H1 (cell line): ENCODE results near the gene AVPR2.

ENCODE experiments used
- ATF2 ChIP-seq: IDR thresholded peaks from 2 replicates; pipeline ENCODE4 v1.6.1; 2012; ENCODE audit warnings: low read length, inconsistent platforms
- CREB1 ChIP-seq: IDR thresholded peaks from 2 replicates; pipeline ENCODE4 v1.6.1; 2012; ENCODE audit warnings: inconsistent platforms
- CTCF ChIP-seq, 3 experiments: IDR thresholded peaks; 1 replicate in 2 of 3; 2 replicates in 1 of 3; pipeline versions ENCODE4 v1.5.1 to v1.6.1; 2011; ENCODE audit warnings: low read length in 3 of 3, mild to moderate bottlenecking in 3 of 3, inconsistent platforms in 2 of 3, low read depth in 1 of 3, moderate library complexity in 1 of 3; ENCODE audit not compliant: insufficient read depth in 1 of 3; ENCODE audit errors: control extremely low read depth in 1 of 3
- EP300 ChIP-seq, 2 experiments: IDR thresholded peaks; 1 replicate in 1 of 2; 2 replicates in 1 of 2; pipeline ENCODE4 v1.6.1; 2011 to 2012; ENCODE audit warnings: low read depth in 2 of 2, low read length in 2 of 2, mild to moderate bottlenecking in 2 of 2, borderline replicate concordance in 1 of 2, inconsistent platforms in 1 of 2, moderate library complexity in 1 of 2
- GABPA ChIP-seq: IDR thresholded peaks from 2 replicates; pipeline ENCODE4 v1.6.1; 2011; ENCODE audit warnings: mild to moderate bottlenecking, low read length, moderate library complexity, borderline replicate concordance; ENCODE audit not compliant: insufficient read depth
- HDAC2 ChIP-seq, 2 experiments: fragments of 300-600 bp in 1 of 2; sonication (generic) in 1 of 2; IDR thresholded peaks; 2 replicates each; pipeline ENCODE4 v1.6.1; 2011 to 2012; ENCODE audit warnings: low read depth in 2 of 2, low read length in 2 of 2, mild to moderate bottlenecking in 2 of 2, moderate library complexity in 2 of 2, borderline replicate concordance in 1 of 2, inconsistent platforms in 1 of 2
- MAX ChIP-seq: IDR thresholded peaks from 2 replicates; pipeline ENCODE4 v1.6.1; 2012; ENCODE audit warnings: inconsistent platforms
- POLR2A ChIP-seq, 2 experiments: IDR thresholded peaks; 1 replicate in 1 of 2; 2 replicates in 1 of 2; pipeline ENCODE4 v1.6.1; 2011; ENCODE audit warnings: low read depth in 2 of 2, low read length in 2 of 2, mild to moderate bottlenecking in 2 of 2; ENCODE audit errors: control extremely low read depth in 1 of 2
- POLR2AphosphoS5 ChIP-seq: IDR thresholded peaks from 2 replicates; pipeline ENCODE4 v1.6.1; 2011; ENCODE audit warnings: low read depth, low read length
- SIRT6 ChIP-seq: IDR thresholded peaks from one replicate; pipeline ENCODE4 v1.7.1; 2012; ENCODE audit warnings: low read length, inconsistent platforms
- SUZ12 ChIP-seq: fragments of 200-600 bp; sonication (generic); IDR thresholded peaks from 2 replicates; pipeline ENCODE4 v1.6.1; 2012; ENCODE audit warnings: mild to moderate bottlenecking, inconsistent platforms, low read length, moderate library complexity, mixed read lengths
- TAF1 ChIP-seq: IDR thresholded peaks from 2 replicates; pipeline ENCODE4 v1.6.1; 2011; ENCODE audit warnings: mild to moderate bottlenecking, low read depth, low read length
- TAF7 ChIP-seq: optimal IDR thresholded peaks from 2 replicates; pipeline ENCODE3; 2011; ENCODE audit warnings: low read depth, mild to moderate bottlenecking, inconsistent platforms, low read length, moderate library complexity, borderline replicate concordance

- TF ChIP-seq CTCF (IDR thresholded peaks at IDR 0.05; ENCODE audit: control extremely low read depth in 1 of 3, insufficient read depth in 1 of 3, low read depth in 1 of 3, low read length in 3 of 3) (no peak), POLR2A (IDR thresholded peaks at IDR 0.05; ENCODE audit: control extremely low read depth in 1 of 2, low read depth in 2 of 2, low read length in 2 of 2) (no peak), GABPA (no peak), TAF7 (no peak), SUZ12 (no peak), TAF1 (no peak), CREB1 (no peak), HDAC2 (IDR thresholded peaks at IDR 0.05; ENCODE audit: borderline replicate concordance in 1 of 2, low read depth in 2 of 2, low read length in 2 of 2) (no peak), POLR2AphosphoS5 (0 out of 2 replicates have a peak, but pooled peaks have one; percentile 17), EP300 (IDR thresholded peaks at IDR 0.05; ENCODE audit: borderline replicate concordance in 1 of 2, low read depth in 2 of 2, low read length in 2 of 2) (no peak), MAX (no peak), SIRT6 (no peak), ATF2 (no peak)
Observed at GRCh38 chrX:153945956-153946943, 41.8 kb downstream of the AVPR2 start.
